Nephron progenitor cell (in vitro differentiated cells): ENCODE data around the gene GPC3.

Source experiments
- DNase-seq: peaks from one replicate; pipeline ENCODE4 v3.0.0; 2021
- H3K27ac Mint-ChIP-seq: 2 replicates; pipeline ENCODE4 v1.8.0; 2021; ENCODE audit warnings: mild to moderate bottlenecking, moderate library complexity, mixed read lengths
- H3K27me3 Mint-ChIP-seq: 2 replicates; pipeline ENCODE4 v1.8.0; 2021; ENCODE audit warnings: mild to moderate bottlenecking, low read depth, mixed read lengths; ENCODE audit not compliant: poor library complexity
- H3K36me3 Mint-ChIP-seq: 2 replicates; pipeline ENCODE4 v1.8.0; 2021; ENCODE audit warnings: low read depth, mixed read lengths
- H3K4me1 Mint-ChIP-seq: 2 replicates; pipeline ENCODE4 v1.8.0; 2021; ENCODE audit warnings: mixed read lengths
- H3K4me3 Mint-ChIP-seq: 2 replicates; pipeline ENCODE4 v1.8.0; 2021; ENCODE audit warnings: mild to moderate bottlenecking, moderate library complexity, mixed read lengths
- H3K9me3 Mint-ChIP-seq: 2 replicates; pipeline ENCODE4 v1.8.0; 2021; ENCODE audit warnings: mild to moderate bottlenecking, moderate library complexity, mixed read lengths
- TF ChIP-seq, protein P1 (sequence below): fragments of 200-600 bp; sonication (generic); IDR thresholded peaks from 2 replicates; pipeline ENCODE4 v1.5.0; 2021; ENCODE audit warnings: antibody characterized with exemption

The GPC3 gene

DNA sequence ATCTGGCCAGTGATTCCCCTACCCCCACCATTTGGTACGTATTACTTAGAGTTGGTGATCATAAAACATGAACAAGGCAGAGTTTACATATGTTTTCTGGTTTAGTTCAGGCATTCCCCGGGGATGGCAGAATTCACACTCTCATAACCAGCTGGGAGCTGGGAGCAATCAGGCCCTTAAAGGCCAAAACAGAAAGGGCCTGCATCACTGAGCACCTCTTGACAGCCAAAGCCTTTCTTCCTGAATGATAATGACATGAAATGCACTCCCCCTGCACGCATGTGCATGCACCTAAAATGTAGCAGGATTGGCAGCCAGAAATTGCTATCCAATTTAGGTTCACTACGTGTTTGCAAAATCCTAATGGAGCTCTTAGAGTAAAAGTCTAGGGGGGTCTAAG is 235.4 kb downstream of the GPC3 start:
- Mint-ChIP-seq H3K27me3 (peaks cover 7% of the 10 kb centered on the region), H3K4me3 (no peak overlapping the region), H3K27ac (peak overlapping the region; percentile 79), H3K4me1 (peaks cover 18% of the 10 kb centered on the region), H3K9me3 (no peaks in the 10 kb centered on the region), H3K36me3 (peaks cover 20% of the 10 kb centered on the region)
- DNase-seq = peak; percentile 10
- TF ChIP-seq, protein P1, sequence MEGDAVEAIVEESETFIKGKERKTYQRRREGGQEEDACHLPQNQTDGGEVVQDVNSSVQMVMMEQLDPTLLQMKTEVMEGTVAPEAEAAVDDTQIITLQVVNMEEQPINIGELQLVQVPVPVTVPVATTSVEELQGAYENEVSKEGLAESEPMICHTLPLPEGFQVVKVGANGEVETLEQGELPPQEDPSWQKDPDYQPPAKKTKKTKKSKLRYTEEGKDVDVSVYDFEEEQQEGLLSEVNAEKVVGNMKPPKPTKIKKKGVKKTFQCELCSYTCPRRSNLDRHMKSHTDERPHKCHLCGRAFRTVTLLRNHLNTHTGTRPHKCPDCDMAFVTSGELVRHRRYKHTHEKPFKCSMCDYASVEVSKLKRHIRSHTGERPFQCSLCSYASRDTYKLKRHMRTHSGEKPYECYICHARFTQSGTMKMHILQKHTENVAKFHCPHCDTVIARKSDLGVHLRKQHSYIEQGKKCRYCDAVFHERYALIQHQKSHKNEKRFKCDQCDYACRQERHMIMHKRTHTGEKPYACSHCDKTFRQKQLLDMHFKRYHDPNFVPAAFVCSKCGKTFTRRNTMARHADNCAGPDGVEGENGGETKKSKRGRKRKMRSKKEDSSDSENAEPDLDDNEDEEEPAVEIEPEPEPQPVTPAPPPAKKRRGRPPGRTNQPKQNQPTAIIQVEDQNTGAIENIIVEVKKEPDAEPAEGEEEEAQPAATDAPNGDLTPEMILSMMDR = no peak

DNA sequence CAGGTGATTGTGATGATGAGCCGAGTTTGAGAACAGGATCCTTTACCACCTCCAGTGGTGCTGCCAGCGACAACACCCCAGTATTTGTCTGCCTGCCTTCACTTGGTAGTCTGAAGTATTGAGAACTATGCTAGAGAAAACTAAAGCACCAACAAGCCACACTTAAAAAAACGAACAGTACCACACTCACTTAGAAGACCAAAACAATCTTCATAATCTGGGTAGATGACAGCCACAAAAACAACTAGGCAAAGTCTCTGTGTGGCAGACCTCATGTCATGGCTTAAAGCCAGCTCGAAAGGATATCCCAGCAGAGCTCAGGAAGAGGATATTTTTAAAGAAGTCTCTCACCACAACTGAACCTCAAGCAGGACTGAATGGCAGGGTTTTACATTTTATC is 236.0 kb downstream of the GPC3 start:
- Mint-ChIP-seq H3K4me3 (no peak overlapping the region), H3K36me3 (peaks cover 21% of the 10 kb centered on the region)

DNA sequence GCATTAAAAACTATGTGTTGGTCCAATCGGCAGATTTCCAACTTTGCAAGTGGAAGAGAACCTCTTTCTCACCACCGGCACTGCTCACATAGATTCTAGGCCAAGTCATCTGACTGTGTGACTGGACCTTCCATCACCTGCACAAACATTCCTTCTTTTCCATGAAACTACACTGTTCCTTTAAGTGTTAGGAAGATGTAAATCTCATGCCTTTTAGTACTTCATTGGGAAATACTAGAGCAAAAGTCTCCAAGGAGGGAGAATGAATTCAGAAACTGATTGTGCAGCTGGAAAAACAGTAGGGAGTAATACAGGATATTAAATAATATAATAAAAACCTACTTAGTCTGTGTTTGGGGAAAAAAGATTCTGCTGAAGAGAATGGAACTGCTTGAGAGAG is 238.2 kb downstream of the GPC3 start:
- TF ChIP-seq, protein P1 = no peak
- peaks cover 11% of the 10 kb centered on the region for H3K36me3 Mint-ChIP-seq
- no peak for DNase-seq
- no peaks in the 10 kb centered on the region for H3K9me3 Mint-ChIP-seq
- peaks cover 18% of the 10 kb centered on the region for H3K4me1 Mint-ChIP-seq
- H3K27me3 Mint-ChIP-seq = peaks cover 7% of the 10 kb centered on the region
- H3K27ac Mint-ChIP-seq = no peak overlapping the region
- no peak overlapping the region for H3K4me3 Mint-ChIP-seq

More for the DNA sequence above, 236.0 kb downstream of the GPC3 start:
- no peak for DNase-seq
- Mint-ChIP-seq H3K27me3 (peaks cover 7% of the 10 kb centered on the region), H3K4me1 (peaks cover 18% of the 10 kb centered on the region), H3K27ac (peak overlapping the region; percentile 79), H3K9me3 (no peaks in the 10 kb centered on the region)
- TF ChIP-seq, protein P1 = no peak

DNA sequence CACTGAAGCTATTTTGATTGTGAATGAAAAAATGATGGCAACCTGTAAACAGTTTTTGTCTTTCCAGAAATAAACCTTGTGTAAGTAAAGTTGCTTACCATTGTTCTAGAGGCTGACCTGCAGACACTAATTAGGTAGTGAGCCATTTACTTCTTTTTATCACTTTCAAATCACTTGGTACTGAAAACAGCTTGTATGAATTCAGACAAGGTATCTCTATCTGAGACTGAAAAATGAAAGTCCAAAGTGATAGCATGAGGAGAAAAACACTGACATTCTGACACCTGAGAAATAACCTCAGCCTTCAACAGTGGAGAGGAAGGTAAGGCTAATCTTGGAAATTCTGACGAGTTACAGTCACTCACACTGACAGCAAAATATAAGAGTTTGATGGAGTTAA is 238.8 kb downstream of the GPC3 start:
- no peak for DNase-seq
- Mint-ChIP-seq H3K36me3 (peaks cover 9% of the 10 kb centered on the region), H3K27ac (no peak overlapping the region), H3K27me3 (peaks cover 7% of the 10 kb centered on the region), H3K4me1 (peaks cover 18% of the 10 kb centered on the region), H3K9me3 (no peaks in the 10 kb centered on the region), H3K4me3 (no peak overlapping the region)
- TF ChIP-seq, protein P1 = no peak

DNA sequence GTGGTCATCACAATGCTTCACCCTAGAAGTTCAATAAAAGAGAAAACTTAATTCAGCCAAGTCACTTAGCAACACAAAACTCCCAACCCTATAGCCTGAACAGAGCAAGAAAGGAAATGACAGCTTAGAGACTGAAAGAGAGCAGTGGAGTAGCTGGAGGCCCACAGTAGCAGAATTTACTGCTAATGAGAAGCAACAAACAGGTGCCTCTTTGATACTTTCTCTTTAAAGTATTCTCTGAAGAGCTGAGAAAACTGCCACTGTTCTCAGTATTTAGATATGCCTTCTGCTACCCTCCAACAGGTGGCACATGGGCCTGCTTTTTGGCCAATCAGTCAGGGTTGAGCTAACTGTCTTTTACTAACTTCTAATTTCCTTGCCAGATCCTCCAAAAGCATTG is 240.0 kb downstream of the GPC3 start:
- Mint-ChIP-seq H3K27ac (no peak overlapping the region), H3K4me3 (no peak overlapping the region)

More for the DNA sequence above, 240.0 kb downstream of the GPC3 start:
- peaks cover 5% of the 10 kb centered on the region for H3K27me3 Mint-ChIP-seq
- TF ChIP-seq, protein P1 = no peak
- H3K4me1 Mint-ChIP-seq = peaks cover 13% of the 10 kb centered on the region
- peaks cover 9% of the 10 kb centered on the region for H3K36me3 Mint-ChIP-seq
- DNase-seq = no peak
- no peaks in the 10 kb centered on the region for H3K9me3 Mint-ChIP-seq
